Measurements from ENCODE around the gene DHRS12.

The DHRS12 gene

GRCh38 chr13:51761643-51762350, 42.2 kb downstream of the DHRS12 start:
- Histone ChIP-seq H3K27me3 (no peaks in the 10 kb centered on the region), H3K4me1 (ENCODE audit: control insufficient read depth in 1 of 2, insufficient read depth in 1 of 2, low read depth in 1 of 2, low read length in 1 of 2) (peaks cover 9 to 11% of the 10 kb centered on the region in 2 experiments), H3K36me3 (peaks cover 96% of the 10 kb centered on the region), H3K9me3 (no peaks in the 10 kb centered on the region), H3K4me3 (ENCODE audit: low read depth in 1 of 2, low read length in 1 of 2) (no peak overlapping the region), H3K27ac (no peak overlapping the region)
- TF ChIP-seq, protein P1, sequence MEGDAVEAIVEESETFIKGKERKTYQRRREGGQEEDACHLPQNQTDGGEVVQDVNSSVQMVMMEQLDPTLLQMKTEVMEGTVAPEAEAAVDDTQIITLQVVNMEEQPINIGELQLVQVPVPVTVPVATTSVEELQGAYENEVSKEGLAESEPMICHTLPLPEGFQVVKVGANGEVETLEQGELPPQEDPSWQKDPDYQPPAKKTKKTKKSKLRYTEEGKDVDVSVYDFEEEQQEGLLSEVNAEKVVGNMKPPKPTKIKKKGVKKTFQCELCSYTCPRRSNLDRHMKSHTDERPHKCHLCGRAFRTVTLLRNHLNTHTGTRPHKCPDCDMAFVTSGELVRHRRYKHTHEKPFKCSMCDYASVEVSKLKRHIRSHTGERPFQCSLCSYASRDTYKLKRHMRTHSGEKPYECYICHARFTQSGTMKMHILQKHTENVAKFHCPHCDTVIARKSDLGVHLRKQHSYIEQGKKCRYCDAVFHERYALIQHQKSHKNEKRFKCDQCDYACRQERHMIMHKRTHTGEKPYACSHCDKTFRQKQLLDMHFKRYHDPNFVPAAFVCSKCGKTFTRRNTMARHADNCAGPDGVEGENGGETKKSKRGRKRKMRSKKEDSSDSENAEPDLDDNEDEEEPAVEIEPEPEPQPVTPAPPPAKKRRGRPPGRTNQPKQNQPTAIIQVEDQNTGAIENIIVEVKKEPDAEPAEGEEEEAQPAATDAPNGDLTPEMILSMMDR (IDR thresholded peaks at IDR 0.05), result no peak

- Histone ChIP-seq H3K4me1 (ENCODE audit: control insufficient read depth in 1 of 2, insufficient read depth in 1 of 2, low read depth in 1 of 2, low read length in 1 of 2) (peaks cover 9 to 11% of the 10 kb centered on the region in 2 experiments), H3K27ac (no peak overlapping the region), H3K36me3 (peaks cover 97% of the 10 kb centered on the region), H3K4me3 (ENCODE audit: low read depth in 1 of 2, low read length in 1 of 2) (no peak overlapping the region), H3K27me3 (no peaks in the 10 kb centered on the region), H3K9me3 (no peaks in the 10 kb centered on the region)
- TF ChIP-seq, protein P1 (IDR thresholded peaks at IDR 0.05), result no peak
These were observed 43.4 kb downstream of the DHRS12 start for GRCh38 chr13:51760592-51760991.

GRCh38 chr13:51759240-51759639, 44.7 kb downstream of the DHRS12 start:
- Histone ChIP-seq H3K27ac (no peak overlapping the region), H3K4me1 (ENCODE audit: control insufficient read depth in 1 of 2, insufficient read depth in 1 of 2, low read depth in 1 of 2, low read length in 1 of 2) (peaks cover 3% of the 10 kb centered on the region in 2 experiments), H3K27me3 (no peaks in the 10 kb centered on the region), H3K4me3 (ENCODE audit: low read depth in 1 of 2, low read length in 1 of 2) (no peak overlapping the region), H3K9me3 (no peaks in the 10 kb centered on the region), H3K36me3 (peaks cover 95% of the 10 kb centered on the region)
- TF ChIP-seq, protein P1 (IDR thresholded peaks at IDR 0.05), result no peak

DNA sequence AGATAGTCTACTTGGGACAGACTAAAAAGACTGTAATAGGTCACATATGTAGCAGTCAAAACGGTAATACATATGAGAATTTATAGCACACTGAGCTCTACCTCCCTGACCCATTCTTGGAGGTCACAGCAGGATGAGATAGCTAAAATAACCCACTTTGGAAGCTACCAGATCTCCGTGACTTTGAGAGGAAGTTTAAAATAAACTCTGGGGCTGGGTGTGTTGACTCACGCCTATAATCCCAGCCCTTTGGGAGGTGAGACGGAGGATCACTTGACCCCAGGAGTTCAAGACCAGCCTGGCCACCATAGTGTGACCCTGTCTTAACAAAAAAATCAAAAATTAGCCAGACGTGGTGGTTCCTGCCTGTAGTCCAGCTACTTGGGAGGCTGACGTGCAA, 45.3 kb downstream of the DHRS12 start:
- H3K36me3 ChIP-seq, result peaks cover 95% of the 10 kb centered on the region
- TF ChIP-seq, protein P1 (IDR thresholded peaks at IDR 0.05), result no peak

DNA sequence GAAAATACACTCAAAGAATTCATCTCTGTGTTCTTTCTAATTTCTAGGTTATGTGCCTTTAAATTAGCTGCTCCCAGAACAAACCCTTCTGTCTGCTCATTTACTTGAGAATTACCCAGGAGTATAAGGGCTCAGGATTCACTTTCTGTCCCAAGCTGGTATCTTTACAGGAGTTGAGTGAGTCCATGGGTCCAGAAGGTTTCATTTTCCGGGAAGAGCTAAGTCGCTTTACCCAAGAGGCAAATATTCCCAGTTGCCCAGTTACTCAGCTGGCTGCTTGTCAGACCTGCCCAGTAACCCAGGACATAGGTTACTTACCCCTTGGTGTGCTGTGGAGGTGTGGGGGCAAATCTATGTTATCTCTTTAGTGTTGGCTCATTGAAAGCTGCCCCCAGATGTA, 47.3 kb downstream of the DHRS12 start:
- H3K27me3 ChIP-seq, result no peaks in the 10 kb centered on the region

More for the DNA sequence above, 45.3 kb downstream of the DHRS12 start:
- H3K27ac ChIP-seq, result no peak overlapping the region
- H3K4me1 ChIP-seq (ENCODE audit: control insufficient read depth in 1 of 2, insufficient read depth in 1 of 2, low read depth in 1 of 2, low read length in 1 of 2), result no peaks in the 10 kb centered on the region
- no peak overlapping the region for H3K4me3 ChIP-seq (ENCODE audit: low read depth in 1 of 2, low read length in 1 of 2)
- H3K27me3 ChIP-seq, result no peaks in the 10 kb centered on the region
- H3K9me3 ChIP-seq, result no peaks in the 10 kb centered on the region

More for the DNA sequence above, 47.3 kb downstream of the DHRS12 start:
- Histone ChIP-seq H3K4me3 (ENCODE audit: low read depth in 1 of 2, low read length in 1 of 2) (no peak overlapping the region), H3K36me3 (peaks cover 95% of the 10 kb centered on the region), H3K27ac (no peak overlapping the region), H3K9me3 (no peaks in the 10 kb centered on the region), H3K4me1 (ENCODE audit: control insufficient read depth in 1 of 2, insufficient read depth in 1 of 2, low read depth in 1 of 2, low read length in 1 of 2) (no peaks in the 10 kb centered on the region)
- TF ChIP-seq, protein P1 (IDR thresholded peaks at IDR 0.05), result no peak

All from neutrophil (primary cell).